ENCODE results near the gene THOC5.
A peak's percentile ranks its signal among the peaks of the same experiment; 100 is the strongest.
"Not testable (repeated sequence)": the region's sequence is repeated elsewhere in the genome, so short reads cannot be mapped to it uniquely, and the experiment has no call there.

THOC5 gene

GRCh38 chr22:29580200-29580810, 26.7 kb upstream of the THOC5 start:
- peak overlapping the region; percentile 74 for H3K27ac ChIP-seq (ENCODE audit: low read depth, low read length, severe bottlenecking)
- H3K9me3 ChIP-seq (ENCODE audit: control insufficient read depth, low read length): no peaks in the 10 kb centered on the region
- WGBS, 2 experiments (ENCODE audit: insufficient coverage in 2 of 2): 21 to 31% methylated on average over 5 to 8 of the region's 8 CpGs

GRCh38 chr22:29578462-29579200, 25.1 kb upstream of the THOC5 start:
- H3K4me3 ChIP-seq (ENCODE audit: extremely low read depth, insufficient read depth, low read length, poor library complexity, severe bottlenecking): no peak overlapping the region

More at GRCh38 chr22:29580200-29580810, 26.7 kb upstream of the THOC5 start:
- H3K4me1 ChIP-seq (ENCODE audit: control insufficient read depth, insufficient read depth, low read length, poor library complexity, severe bottlenecking): peaks cover 11% of the 10 kb centered on the region
- H3K4me3 ChIP-seq (ENCODE audit: extremely low read depth, insufficient read depth, low read length, poor library complexity, severe bottlenecking): peak overlapping the region; percentile 78
- no peaks in the 10 kb centered on the region for H3K36me3 ChIP-seq (ENCODE audit: control insufficient read depth, insufficient read depth, low read length)

GRCh38 chr22:29574762-29575450, 21.3 kb upstream of the THOC5 start:
- no peaks in the 10 kb centered on the region for H3K9me3 ChIP-seq (ENCODE audit: control insufficient read depth, low read length)
- no peak overlapping the region for H3K4me3 ChIP-seq (ENCODE audit: extremely low read depth, insufficient read depth, low read length, poor library complexity, severe bottlenecking)
- no peak overlapping the region for H3K27ac ChIP-seq (ENCODE audit: low read depth, low read length, severe bottlenecking)
- H3K4me1 ChIP-seq (ENCODE audit: control insufficient read depth, insufficient read depth, low read length, poor library complexity, severe bottlenecking): peaks cover 2% of the 10 kb centered on the region
- peaks cover 7% of the 10 kb centered on the region for H3K36me3 ChIP-seq (ENCODE audit: control insufficient read depth, insufficient read depth, low read length)
- WGBS, 2 experiments (ENCODE audit: insufficient coverage in 2 of 2): 93 to 100% methylated on average over 3 to 6 of the region's 7 CpGs

More at GRCh38 chr22:29578462-29579200, 25.1 kb upstream of the THOC5 start:
- Histone ChIP-seq H3K4me1 (ENCODE audit: control insufficient read depth, insufficient read depth, low read length, poor library complexity, severe bottlenecking) (peaks cover 11% of the 10 kb centered on the region), H3K9me3 (ENCODE audit: control insufficient read depth, low read length) (no peaks in the 10 kb centered on the region), H3K36me3 (ENCODE audit: control insufficient read depth, insufficient read depth, low read length) (no peaks in the 10 kb centered on the region), H3K27ac (ENCODE audit: low read depth, low read length, severe bottlenecking) (no peak overlapping the region)
- WGBS, 2 experiments (ENCODE audit: insufficient coverage in 2 of 2): 77 to 90% methylated on average over 7 to 10 of the region's 10 CpGs

GRCh38 chr22:29570912-29571549, 17.5 kb upstream of the THOC5 start:
- no peak overlapping the region for H3K4me3 ChIP-seq (ENCODE audit: extremely low read depth, insufficient read depth, low read length, poor library complexity, severe bottlenecking)
- WGBS, 2 experiments (ENCODE audit: insufficient coverage in 2 of 2): 94 to 100% methylated on average over 2 of the region's 2 CpGs
- no peaks in the 10 kb centered on the region for H3K4me1 ChIP-seq (ENCODE audit: control insufficient read depth, insufficient read depth, low read length, poor library complexity, severe bottlenecking)
- H3K9me3 ChIP-seq (ENCODE audit: control insufficient read depth, low read length): no peaks in the 10 kb centered on the region
- H3K27ac ChIP-seq (ENCODE audit: low read depth, low read length, severe bottlenecking): no peak overlapping the region
- H3K36me3 ChIP-seq (ENCODE audit: control insufficient read depth, insufficient read depth, low read length): peaks cover 31% of the 10 kb centered on the region

GRCh38 chr22:29570456-29570855, 16.9 kb upstream of the THOC5 start:
- Histone ChIP-seq H3K36me3 (ENCODE audit: control insufficient read depth, insufficient read depth, low read length) (peaks cover 36% of the 10 kb centered on the region), H3K27ac (ENCODE audit: low read depth, low read length, severe bottlenecking) (no peak overlapping the region), H3K9me3 (ENCODE audit: control insufficient read depth, low read length) (no peaks in the 10 kb centered on the region), H3K4me1 (ENCODE audit: control insufficient read depth, insufficient read depth, low read length, poor library complexity, severe bottlenecking) (no peaks in the 10 kb centered on the region), H3K4me3 (ENCODE audit: extremely low read depth, insufficient read depth, low read length, poor library complexity, severe bottlenecking) (no peak overlapping the region)
- 95 to 99% methylated on average over 3 to 7 of the region's 7 CpGs for WGBS, 2 experiments (ENCODE audit: insufficient coverage in 2 of 2)

GRCh38 chr22:29569011-29569678, 15.6 kb upstream of the THOC5 start:
- Histone ChIP-seq H3K27ac (ENCODE audit: low read depth, low read length, severe bottlenecking) (no peak overlapping the region), H3K36me3 (ENCODE audit: control insufficient read depth, insufficient read depth, low read length) (peaks cover 46% of the 10 kb centered on the region), H3K4me1 (ENCODE audit: control insufficient read depth, insufficient read depth, low read length, poor library complexity, severe bottlenecking) (no peaks in the 10 kb centered on the region), H3K4me3 (ENCODE audit: extremely low read depth, insufficient read depth, low read length, poor library complexity, severe bottlenecking) (no peak overlapping the region), H3K9me3 (ENCODE audit: control insufficient read depth, low read length) (no peaks in the 10 kb centered on the region)
- WGBS, 2 experiments (ENCODE audit: insufficient coverage in 2 of 2): 90 to 97% methylated on average over 5 to 6 of the region's 7 CpGs

- 84 to 90% methylated on average over 4 to 6 of the region's 7 CpGs for WGBS, 2 experiments (ENCODE audit: insufficient coverage in 2 of 2)
- Histone ChIP-seq H3K4me3 (ENCODE audit: extremely low read depth, insufficient read depth, low read length, poor library complexity, severe bottlenecking) (no peak overlapping the region), H3K9me3 (ENCODE audit: control insufficient read depth, low read length) (no peaks in the 10 kb centered on the region), H3K36me3 (ENCODE audit: control insufficient read depth, insufficient read depth, low read length) (peaks cover 49% of the 10 kb centered on the region), H3K4me1 (ENCODE audit: control insufficient read depth, insufficient read depth, low read length, poor library complexity, severe bottlenecking) (no peaks in the 10 kb centered on the region), H3K27ac (ENCODE audit: low read depth, low read length, severe bottlenecking) (no peak overlapping the region)
Observed at GRCh38 chr22:29567338-29567737, 13.8 kb upstream of the THOC5 start.

GRCh38 chr22:29566513-29566912, 13.0 kb upstream of the THOC5 start:
- H3K36me3 ChIP-seq (ENCODE audit: control insufficient read depth, insufficient read depth, low read length): peaks cover 56% of the 10 kb centered on the region

GRCh38 chr22:29563652-29564460, 10.3 kb upstream of the THOC5 start:
- H3K27ac ChIP-seq (ENCODE audit: low read depth, low read length, severe bottlenecking): no peak overlapping the region
- H3K9me3 ChIP-seq (ENCODE audit: control insufficient read depth, low read length): no peaks in the 10 kb centered on the region
- H3K36me3 ChIP-seq (ENCODE audit: control insufficient read depth, insufficient read depth, low read length): peaks cover 59% of the 10 kb centered on the region
- no peaks in the 10 kb centered on the region for H3K4me1 ChIP-seq (ENCODE audit: control insufficient read depth, insufficient read depth, low read length, poor library complexity, severe bottlenecking)
- WGBS, 2 experiments (ENCODE audit: insufficient coverage in 2 of 2): 97 to 100% methylated on average over 3 to 4 of the region's 6 CpGs
- H3K4me3 ChIP-seq (ENCODE audit: extremely low read depth, insufficient read depth, low read length, poor library complexity, severe bottlenecking): no peak overlapping the region

More at GRCh38 chr22:29566513-29566912, 13.0 kb upstream of the THOC5 start:
- WGBS, 2 experiments (ENCODE audit: insufficient coverage in 2 of 2): 87 to 95% methylated on average over 5 to 7 of the region's 7 CpGs
- not testable (repeated sequence) for H3K4me3 ChIP-seq (ENCODE audit: extremely low read depth, insufficient read depth, low read length, poor library complexity, severe bottlenecking); H3K27ac ChIP-seq (ENCODE audit: low read depth, low read length, severe bottlenecking); H3K9me3 ChIP-seq (ENCODE audit: control insufficient read depth, low read length); H3K4me1 ChIP-seq (ENCODE audit: control insufficient read depth, insufficient read depth, low read length, poor library complexity, severe bottlenecking)
